ENCODE measurements around the gene TYRO3. TPM values are rescaled to one million over a fixed set of nuclear protein-coding genes. Genes with fewer than 3 reads are reported as not detected.

The TYRO3 gene
- total RNA-seq, 1 donor from 2014 or later: 13.3 TPM

- Histone ChIP-seq H3K27ac (no peak overlapping the region), H3K9me3 (no peaks in the 10 kb centered on the region), H3K36me3 (peaks cover 0 to 5% of the 10 kb centered on the region in 2 donors), H3K4me3 (no peak overlapping the region), H3K4me1 (no peaks in the 10 kb centered on the region), H3K27me3 (no peaks in the 10 kb centered on the region)
- no peak for DNase-seq (ENCODE audit: extremely low spot score in 2 of 2)
- no peak for TF ChIP-seq POLR2A (IDR thresholded peaks at IDR 0.05)
- intact Hi-C loops (cut with DNase I): no loop called here
Observed at GRCh38 chr15:41520636-41521035, 38.4 kb upstream of the TYRO3 start.

- intact Hi-C loops (cut with DNase I): no loop called here
- no peaks in the 10 kb centered on the region for H3K27me3 ChIP-seq
- TF ChIP-seq POLR2A (IDR thresholded peaks at IDR 0.05): no peak
- TF ChIP-seq, protein P1, sequence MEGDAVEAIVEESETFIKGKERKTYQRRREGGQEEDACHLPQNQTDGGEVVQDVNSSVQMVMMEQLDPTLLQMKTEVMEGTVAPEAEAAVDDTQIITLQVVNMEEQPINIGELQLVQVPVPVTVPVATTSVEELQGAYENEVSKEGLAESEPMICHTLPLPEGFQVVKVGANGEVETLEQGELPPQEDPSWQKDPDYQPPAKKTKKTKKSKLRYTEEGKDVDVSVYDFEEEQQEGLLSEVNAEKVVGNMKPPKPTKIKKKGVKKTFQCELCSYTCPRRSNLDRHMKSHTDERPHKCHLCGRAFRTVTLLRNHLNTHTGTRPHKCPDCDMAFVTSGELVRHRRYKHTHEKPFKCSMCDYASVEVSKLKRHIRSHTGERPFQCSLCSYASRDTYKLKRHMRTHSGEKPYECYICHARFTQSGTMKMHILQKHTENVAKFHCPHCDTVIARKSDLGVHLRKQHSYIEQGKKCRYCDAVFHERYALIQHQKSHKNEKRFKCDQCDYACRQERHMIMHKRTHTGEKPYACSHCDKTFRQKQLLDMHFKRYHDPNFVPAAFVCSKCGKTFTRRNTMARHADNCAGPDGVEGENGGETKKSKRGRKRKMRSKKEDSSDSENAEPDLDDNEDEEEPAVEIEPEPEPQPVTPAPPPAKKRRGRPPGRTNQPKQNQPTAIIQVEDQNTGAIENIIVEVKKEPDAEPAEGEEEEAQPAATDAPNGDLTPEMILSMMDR (IDR thresholded peaks at IDR 0.05): no peak
- TF ChIP-seq POLR2AphosphoS5 (IDR thresholded peaks at IDR 0.05; ENCODE audit: insufficient read depth in 1 of 2, low read depth in 1 of 2): no peak
- H3K9me3 ChIP-seq: no peaks in the 10 kb centered on the region
- peaks cover 0 to 13% of the 10 kb centered on the region in 2 donors for H3K36me3 ChIP-seq
- no peak for DNase-seq (ENCODE audit: extremely low spot score in 2 of 2)
- H3K4me3 ChIP-seq: no peak overlapping the region
- no peak overlapping the region for H3K27ac ChIP-seq
- H3K4me1 ChIP-seq: no peaks in the 10 kb centered on the region
Observed at GRCh38 chr15:41521614-41522013, 37.4 kb upstream of the TYRO3 start.

- no peak for DNase-seq (ENCODE audit: extremely low spot score in 2 of 2)
- H3K4me1 ChIP-seq: no peaks in the 10 kb centered on the region
- no peaks in the 10 kb centered on the region for H3K27me3 ChIP-seq
- H3K36me3 ChIP-seq: peaks cover 0 to 21% of the 10 kb centered on the region in 2 donors
- no peaks in the 10 kb centered on the region for H3K9me3 ChIP-seq
- no peak overlapping the region for H3K27ac ChIP-seq
- H3K4me3 ChIP-seq: no peak overlapping the region
- intact Hi-C loops (cut with DNase I): no loop called here
- TF ChIP-seq POLR2AphosphoS5 (IDR thresholded peaks at IDR 0.05; ENCODE audit: insufficient read depth in 1 of 2, low read depth in 1 of 2): no peak
- no peak for TF ChIP-seq POLR2A (IDR thresholded peaks at IDR 0.05)
Observed at GRCh38 chr15:41523097-41523496, 35.9 kb upstream of the TYRO3 start.

DNA sequence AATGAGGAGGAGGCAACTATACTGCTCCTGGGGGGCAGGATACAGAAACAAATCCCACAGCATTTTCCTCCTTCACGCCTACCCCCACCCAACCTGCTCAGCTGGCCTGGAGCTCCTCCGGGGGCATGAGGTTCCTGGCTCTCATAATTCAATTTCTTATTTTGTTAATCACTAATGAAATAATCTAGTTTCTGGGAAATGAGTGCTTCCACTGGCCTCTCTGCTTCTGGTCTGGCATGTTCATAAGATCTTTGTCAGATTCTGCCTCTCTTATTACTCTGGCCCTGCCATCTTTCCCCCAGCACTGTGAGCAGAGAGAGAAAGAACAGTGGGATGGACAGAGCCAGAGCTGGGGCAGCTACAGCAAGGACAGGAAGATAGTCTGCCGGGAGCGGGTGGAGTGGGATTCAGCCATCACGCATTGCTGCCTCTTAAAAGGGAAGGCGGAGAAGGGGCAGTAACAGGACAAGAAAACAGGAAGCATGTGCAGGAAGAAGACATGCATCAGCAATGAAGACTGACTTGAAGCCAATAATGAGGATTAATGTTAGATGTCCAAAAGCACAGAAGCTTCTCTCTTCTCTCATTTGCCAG lies 28.6 kb upstream of the TYRO3 start:
- H3K4me3 ChIP-seq: no peak overlapping the region
- H3K9me3 ChIP-seq: no peaks in the 10 kb centered on the region
- no peak overlapping the region for H3K27ac ChIP-seq
- no peak for TF ChIP-seq POLR2AphosphoS5 (IDR thresholded peaks at IDR 0.05; ENCODE audit: insufficient read depth in 1 of 2, low read depth in 1 of 2)
- TF ChIP-seq, protein P1 (IDR thresholded peaks at IDR 0.05): no peak
- TF ChIP-seq POLR2A (IDR thresholded peaks at IDR 0.05): no peak
- peaks cover 0 to 75% of the 10 kb centered on the region in 2 donors for H3K36me3 ChIP-seq
- DNase-seq (ENCODE audit: extremely low spot score in 2 of 2): no peak
- no peaks in the 10 kb centered on the region for H3K4me1 ChIP-seq
- intact Hi-C loops (cut with DNase I): no loop called here
- H3K27me3 ChIP-seq: no peaks in the 10 kb centered on the region

DNA sequence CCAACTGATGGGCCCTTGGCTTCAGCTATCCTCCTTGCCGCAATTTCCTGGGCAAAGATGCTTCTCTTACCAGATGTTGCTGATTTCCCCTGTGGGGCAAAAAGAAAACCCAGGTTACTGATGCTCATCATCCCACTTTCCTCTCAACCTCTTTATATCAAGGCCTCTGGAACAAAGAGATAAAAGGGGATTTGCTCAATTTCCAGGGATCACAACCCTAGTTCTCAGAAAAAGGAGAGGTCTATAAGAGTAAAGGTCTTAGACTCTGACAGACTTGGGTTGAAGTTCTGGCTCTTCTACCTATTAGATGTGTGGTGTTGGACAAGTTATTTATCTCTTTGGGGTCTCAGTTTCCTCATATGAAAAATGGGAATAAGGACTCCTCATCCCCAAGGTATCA lies 23.5 kb upstream of the TYRO3 start:
- H3K9me3 ChIP-seq: no peaks in the 10 kb centered on the region
- H3K27ac ChIP-seq: no peak overlapping the region
- H3K27me3 ChIP-seq: no peaks in the 10 kb centered on the region
- H3K4me3 ChIP-seq: no peak overlapping the region
- no peak for DNase-seq (ENCODE audit: extremely low spot score in 2 of 2)
- intact Hi-C loops (cut with DNase I): no loop called here
- H3K4me1 ChIP-seq: no peaks in the 10 kb centered on the region
- TF ChIP-seq POLR2AphosphoS5 (IDR thresholded peaks at IDR 0.05; ENCODE audit: insufficient read depth in 1 of 2, low read depth in 1 of 2) (no peak), POLR2A (IDR thresholded peaks at IDR 0.05) (no peak)
- TF ChIP-seq, protein P1 (IDR thresholded peaks at IDR 0.05): no peak
- peaks cover 0 to 45% of the 10 kb centered on the region in 2 donors for H3K36me3 ChIP-seq

DNA sequence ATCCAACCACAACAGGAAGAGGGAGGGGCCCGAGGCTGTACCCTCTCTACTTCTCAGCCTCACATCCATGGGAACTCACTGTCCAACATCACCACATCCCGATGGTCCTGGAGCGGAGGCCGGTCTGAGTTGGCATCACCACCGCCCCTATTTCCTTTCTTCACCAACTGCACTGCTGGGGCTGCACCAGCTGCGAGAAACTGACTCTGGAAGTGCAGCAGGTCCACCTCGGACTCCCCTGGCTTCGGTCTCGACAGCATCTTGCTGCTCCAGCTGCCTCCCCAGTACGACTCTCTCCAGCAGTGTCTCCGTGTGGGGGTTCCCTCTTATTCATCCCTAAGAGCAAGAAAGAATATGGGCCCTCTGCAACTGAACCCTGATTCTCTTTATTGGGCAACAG lies 22.1 kb upstream of the TYRO3 start:
- DNase-seq (ENCODE audit: extremely low spot score in 2 of 2): no peak
- peaks cover 0 to 37% of the 10 kb centered on the region in 2 donors for H3K36me3 ChIP-seq
- H3K27ac ChIP-seq: no peak overlapping the region
- no peaks in the 10 kb centered on the region for H3K4me1 ChIP-seq
- no peak overlapping the region for H3K4me3 ChIP-seq
- H3K27me3 ChIP-seq: no peaks in the 10 kb centered on the region
- intact Hi-C loops (cut with DNase I): no loop called here
- TF ChIP-seq, protein P1 (IDR thresholded peaks at IDR 0.05): no peak
- TF ChIP-seq POLR2A (IDR thresholded peaks at IDR 0.05): no peak
- no peak for TF ChIP-seq POLR2AphosphoS5 (IDR thresholded peaks at IDR 0.05; ENCODE audit: insufficient read depth in 1 of 2, low read depth in 1 of 2)
- H3K9me3 ChIP-seq: no peaks in the 10 kb centered on the region

All from vagina (tissue), 2 donors.